Fibroblast of lung (primary cell): Measurements from ENCODE around the gene LCN2.

Source experiments
- EZH2 ChIP-seq: IDR thresholded peaks from 2 replicates; pipeline ENCODE4 v1.5.1; 2012; ENCODE audit warnings: low read length, control low read depth, mild to moderate bottlenecking; ENCODE audit errors: missing control alignments
- TF ChIP-seq, protein P1 (sequence below), 2 donors: IDR thresholded peaks in 1 of 2; conservative IDR thresholded peaks in 1 of 2; 1 replicate in 1 of 2; 2 replicates in 1 of 2; pipeline ENCODE4 v1.5.1; 2011 to 2012; ENCODE audit warnings: low read length in 2 of 2, control low read depth in 1 of 2, inconsistent platforms in 1 of 2, low read depth in 1 of 2, mild to moderate bottlenecking in 1 of 2

GRCh38 chr9:128116104-128117083, 32.9 kb upstream of the LCN2 start:
- TF ChIP-seq, protein P1, sequence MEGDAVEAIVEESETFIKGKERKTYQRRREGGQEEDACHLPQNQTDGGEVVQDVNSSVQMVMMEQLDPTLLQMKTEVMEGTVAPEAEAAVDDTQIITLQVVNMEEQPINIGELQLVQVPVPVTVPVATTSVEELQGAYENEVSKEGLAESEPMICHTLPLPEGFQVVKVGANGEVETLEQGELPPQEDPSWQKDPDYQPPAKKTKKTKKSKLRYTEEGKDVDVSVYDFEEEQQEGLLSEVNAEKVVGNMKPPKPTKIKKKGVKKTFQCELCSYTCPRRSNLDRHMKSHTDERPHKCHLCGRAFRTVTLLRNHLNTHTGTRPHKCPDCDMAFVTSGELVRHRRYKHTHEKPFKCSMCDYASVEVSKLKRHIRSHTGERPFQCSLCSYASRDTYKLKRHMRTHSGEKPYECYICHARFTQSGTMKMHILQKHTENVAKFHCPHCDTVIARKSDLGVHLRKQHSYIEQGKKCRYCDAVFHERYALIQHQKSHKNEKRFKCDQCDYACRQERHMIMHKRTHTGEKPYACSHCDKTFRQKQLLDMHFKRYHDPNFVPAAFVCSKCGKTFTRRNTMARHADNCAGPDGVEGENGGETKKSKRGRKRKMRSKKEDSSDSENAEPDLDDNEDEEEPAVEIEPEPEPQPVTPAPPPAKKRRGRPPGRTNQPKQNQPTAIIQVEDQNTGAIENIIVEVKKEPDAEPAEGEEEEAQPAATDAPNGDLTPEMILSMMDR (conservative IDR thresholded peaks at IDR 0.05 in 1 of 2, IDR thresholded peaks at IDR 0.05 in 1 of 2; ENCODE audit: low read depth in 1 of 2, low read length in 2 of 2) = no peak
- TF ChIP-seq EZH2 = no peak
